Anterior cingulate cortex (tissue), 58 donors: ENCODE measurements around the gene UQCC2.
A peak's percentile ranks its signal among the peaks of the same experiment; 100 is the strongest.

ENCODE experiments used
- DNase-seq, 58 donors: peaks; one replicate each; lab custom pipeline; 2025; lab: John Stamatoyannopoulos, UW

UQCC2 gene

GRCh38 chr6:33727126-33727525, 15.6 kb upstream of the UQCC2 start:
- no peak for DNase-seq

- DNase-seq: no peak
These were observed 15.2 kb upstream of the UQCC2 start for GRCh38 chr6:33726696-33727095.

- DNase-seq: no peak
These were observed 14.6 kb upstream of the UQCC2 start for GRCh38 chr6:33725891-33726673.

- DNase-seq: no peak
These were observed 13.7 kb upstream of the UQCC2 start for GRCh38 chr6:33725222-33725621.

- DNase-seq: no peak
These were observed 12.9 kb upstream of the UQCC2 start for GRCh38 chr6:33724102-33725023.

DNA sequence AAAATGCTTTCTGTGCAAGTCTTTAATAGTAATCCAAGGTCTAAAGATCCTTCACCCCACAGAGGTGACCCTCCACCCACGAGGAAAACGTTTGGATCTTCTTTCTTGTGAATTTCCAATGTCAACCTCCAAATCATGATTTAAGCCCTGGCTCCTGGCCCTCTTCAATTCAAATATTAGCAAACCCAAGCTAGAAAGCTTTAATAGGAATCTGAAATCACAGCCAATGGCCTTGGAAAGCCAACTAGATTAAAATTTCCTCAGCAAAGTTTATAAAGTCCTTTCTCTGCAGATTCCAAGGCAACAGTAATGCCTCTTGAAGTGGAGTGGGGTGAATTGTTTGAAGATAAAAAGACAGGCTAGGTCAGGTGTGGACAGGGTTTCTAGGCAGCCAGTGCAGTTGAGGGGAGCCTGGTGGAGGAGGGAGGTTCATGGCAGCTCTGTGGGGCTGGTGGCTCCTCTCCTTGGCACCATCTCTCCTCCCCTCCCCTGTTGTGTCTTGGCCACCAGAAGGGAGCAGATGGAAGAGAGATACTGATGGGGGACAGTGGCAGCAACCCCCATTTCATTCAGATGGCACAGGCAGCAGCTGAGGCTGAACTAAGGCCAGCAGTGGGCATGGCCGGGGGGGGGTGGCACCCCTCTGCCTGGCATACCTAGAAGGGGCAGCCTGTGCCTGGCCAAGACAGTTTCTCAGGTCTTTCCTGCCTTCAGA, 12.0 kb upstream of the UQCC2 start:
- DNase-seq: peak in 1 of 58 donors; percentile 17

DNA sequence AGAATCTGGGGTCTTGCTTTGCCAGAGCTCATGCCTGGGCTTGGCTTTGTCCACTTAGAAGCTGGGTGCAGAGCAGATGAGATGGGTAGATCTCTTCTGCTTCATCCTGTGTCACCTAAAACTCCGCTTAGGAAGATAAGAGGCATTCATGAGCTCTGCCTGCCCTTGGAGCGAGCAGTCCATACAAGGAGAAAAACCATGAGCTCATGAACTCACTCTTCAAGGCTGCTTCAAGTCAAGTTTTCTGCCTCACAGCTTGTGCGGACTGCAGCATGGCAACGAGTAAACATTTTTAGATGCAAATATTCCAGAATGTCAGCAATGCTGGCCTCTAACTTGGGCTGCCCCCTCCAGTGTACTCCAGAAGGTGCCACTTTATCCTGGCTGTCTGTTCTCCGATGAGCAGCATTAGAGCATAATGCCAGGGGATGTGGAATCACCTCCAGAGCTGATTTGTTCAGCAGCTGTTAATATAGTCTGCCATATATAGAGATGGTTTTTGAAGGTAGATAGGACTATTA, 10.7 kb upstream of the UQCC2 start:
- DNase-seq: no peak

- DNase-seq: no peak
These were observed 10.0 kb upstream of the UQCC2 start for GRCh38 chr6:33721508-33721907.

GRCh38 chr6:33720998-33721397, 9.5 kb upstream of the UQCC2 start:
- DNase-seq: no peak

DNA sequence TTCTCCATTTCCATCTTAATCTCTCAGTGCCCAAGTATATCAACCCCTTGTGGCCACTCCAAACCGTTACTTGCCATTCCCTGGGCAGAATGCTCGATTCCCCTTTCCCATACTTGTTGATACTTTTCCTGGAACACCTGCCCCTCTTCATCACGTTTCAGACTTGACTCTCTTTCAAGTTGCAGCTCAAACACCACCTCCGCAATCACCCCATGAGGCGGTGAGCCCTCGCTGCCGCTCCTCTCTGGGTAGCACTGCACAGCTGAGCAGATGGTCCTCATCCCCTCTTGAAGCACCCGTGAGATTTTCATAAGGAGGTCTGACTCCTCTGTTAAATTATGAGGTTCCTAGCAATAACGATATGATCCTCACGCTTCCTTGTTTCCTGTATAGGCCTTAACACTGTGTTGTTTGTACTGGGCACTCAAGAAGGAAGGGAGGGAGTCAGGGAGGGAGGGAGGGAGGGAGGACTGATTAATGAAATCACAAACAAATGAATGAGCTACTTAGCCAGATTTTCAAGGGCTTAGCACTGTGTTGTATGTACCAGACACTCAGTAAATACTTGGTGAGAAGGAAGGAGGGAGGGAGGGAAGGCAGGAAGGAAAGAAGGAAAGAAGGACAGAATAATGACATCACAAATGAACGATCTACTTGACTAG, 8.0 kb upstream of the UQCC2 start:
- no peak for DNase-seq

DNA sequence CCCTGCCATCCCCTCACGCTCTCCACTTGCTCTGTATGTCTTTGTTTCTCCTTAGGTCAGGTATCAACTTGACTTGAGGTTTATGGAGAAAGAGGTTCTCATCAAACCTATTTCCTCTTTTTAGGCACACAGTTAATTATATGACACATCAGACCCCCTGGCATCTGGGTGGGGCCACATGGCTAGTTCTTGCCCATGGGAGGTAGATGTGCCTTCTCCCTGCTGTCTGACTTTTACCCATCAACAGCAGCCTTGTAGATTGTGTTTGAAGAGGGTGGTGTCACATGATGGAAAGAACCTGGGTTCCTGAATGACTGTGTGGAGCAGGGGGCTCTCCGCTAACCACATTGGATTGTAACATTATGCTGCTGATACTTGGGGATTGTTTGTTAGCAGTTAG, 7.2 kb upstream of the UQCC2 start:
- no peak for DNase-seq

- DNase-seq: peak in 2 of 58 donors; percentile 8 to 50
These were observed 6.5 kb upstream of the UQCC2 start for GRCh38 chr6:33717934-33718455.

GRCh38 chr6:33716890-33717632, 5.6 kb upstream of the UQCC2 start:
- no peak for DNase-seq

GRCh38 chr6:33716379-33716778, 4.9 kb upstream of the UQCC2 start:
- no peak for DNase-seq

DNA sequence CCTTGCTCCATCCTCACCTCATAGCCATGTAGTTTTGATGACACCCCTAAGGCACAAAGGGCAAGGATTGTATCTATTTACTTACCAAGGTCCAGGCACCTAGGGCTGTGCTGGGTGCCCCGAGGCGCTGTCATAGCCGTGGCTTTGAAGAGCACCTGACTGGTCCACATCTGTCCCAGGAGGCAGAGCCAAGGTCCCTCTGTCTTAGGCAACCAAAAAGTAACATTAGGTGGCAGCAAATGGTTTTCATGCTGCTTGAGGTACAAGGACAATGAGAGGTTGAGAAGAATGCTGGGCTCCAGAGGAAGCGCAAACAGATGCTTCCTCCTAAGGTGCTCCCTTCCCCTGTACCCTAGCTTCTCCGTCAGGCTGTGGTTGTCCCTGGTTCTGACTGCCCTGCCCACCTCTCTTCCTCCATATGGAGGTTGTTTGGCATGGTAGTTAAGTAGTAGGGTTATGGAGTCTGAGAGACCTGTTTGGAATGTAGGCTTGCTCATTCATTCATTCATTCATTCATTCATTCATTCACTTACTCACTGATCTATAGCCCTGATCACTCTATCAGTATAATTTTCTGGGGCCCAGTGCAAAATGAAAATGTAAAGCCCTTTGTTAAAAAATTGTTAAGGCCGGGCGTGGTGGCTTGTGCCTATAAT, 3.0 kb upstream of the UQCC2 start:
- no peak for DNase-seq

DNA sequence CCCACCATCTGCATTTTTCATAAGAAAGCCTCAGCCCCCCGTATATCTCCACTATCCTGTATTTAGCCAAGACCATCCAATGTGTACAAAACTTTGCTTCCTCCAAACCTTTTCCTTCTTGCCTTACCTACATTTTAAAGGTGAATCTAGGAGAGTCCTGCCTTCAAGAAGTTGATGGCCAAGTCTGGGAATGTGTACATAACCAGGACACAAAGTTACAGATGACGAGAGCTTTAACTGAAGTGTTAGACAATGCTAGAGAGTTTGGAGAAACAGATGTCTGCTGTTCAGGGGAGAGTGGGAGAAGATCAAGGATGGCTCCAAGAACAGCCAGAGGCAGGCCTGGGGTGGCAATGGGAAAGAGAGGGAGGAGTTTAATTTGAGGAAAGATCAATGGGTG, 2.3 kb upstream of the UQCC2 start:
- no peak for DNase-seq

- no peak for DNase-seq
These were observed 1.4 kb upstream of the UQCC2 start for GRCh38 chr6:33712914-33713313.

GRCh38 chr6:33710296-33711121, 991 bp downstream of the UQCC2 start:
- no peak for DNase-seq
